HCT116 (cell line): Measurements from ENCODE around the gene PRR14.

Experiments
- CTCF ChIP-seq, 3 experiments: fragments of 200-600 bp in 1 of 3; sonication (generic) in 1 of 3; IDR thresholded peaks in 2 of 3; conservative IDR thresholded peaks in 1 of 3; 2 replicates each; pipeline ENCODE4 v1.5.1; 2012 to 2017; ENCODE audit warnings: low read depth in 2 of 3, low read length in 2 of 3, antibody characterized with exemption in 1 of 3, borderline replicate concordance in 1 of 3, control low read depth in 1 of 3, mild to moderate bottlenecking in 1 of 3, mixed read lengths in 1 of 3, mixed run types in 1 of 3, moderate library complexity in 1 of 3; ENCODE audit not compliant: insufficient read depth in 1 of 3
- EGR1 ChIP-seq: IDR thresholded peaks from 2 replicates; pipeline ENCODE4 v1.6.1; 2012; ENCODE audit warnings: low read depth
- MAX ChIP-seq: IDR thresholded peaks from 2 replicates; pipeline ENCODE4 v1.6.1; 2012
- POLR2A ChIP-seq: IDR thresholded peaks from 2 replicates; pipeline ENCODE4 v1.7.0; 2011; ENCODE audit warnings: borderline replicate concordance; ENCODE audit not compliant: insufficient read depth, insufficient read length; ENCODE audit errors: extremely low read depth
- RAD21 ChIP-seq: IDR thresholded peaks from 2 replicates; pipeline ENCODE4 v1.6.1; 2012; ENCODE audit warnings: low read depth, mild to moderate bottlenecking

- TF ChIP-seq CTCF (IDR thresholded peaks at IDR 0.05 in 2 of 3, conservative IDR thresholded peaks at IDR 0.05 in 1 of 3; ENCODE audit: borderline replicate concordance in 1 of 3, insufficient read depth in 1 of 3, low read depth in 2 of 3, low read length in 2 of 3): no peak
- TF ChIP-seq POLR2A: no peak
- TF ChIP-seq EGR1: no peak
- TF ChIP-seq MAX: no peak
- no peak for TF ChIP-seq RAD21
These were observed 11.7 kb downstream of the PRR14 start for GRCh38 chr16:30662449-30662848.
